Colonic mucosa (tissue), 4 donors: ENCODE measurements around the gene FBXL12. TPM values are rescaled to one million over a fixed set of nuclear protein-coding genes. Genes with fewer than 3 reads are reported as not detected.

Experiments used
- DNase-seq: peaks from one replicate; pipeline ENCODE4 v3.0.0-alpha.2; 2020
- H3K27ac ChIP-seq: fragments of 200-600 bp; one replicate; pipeline ENCODE4 v1.8.0; 2021
- H3K27me3 ChIP-seq: fragments of 200-600 bp; one replicate; pipeline ENCODE4 v1.8.0; 2021
- H3K36me3 ChIP-seq: fragments of 200-600 bp; one replicate; pipeline ENCODE4 v1.8.0; 2021
- H3K4me1 ChIP-seq: fragments of 200-600 bp; one replicate; pipeline ENCODE4 v1.8.0; 2021; ENCODE audit warnings: mild to moderate bottlenecking
- H3K4me3 ChIP-seq: fragments of 200-600 bp; one replicate; pipeline ENCODE4 v1.8.0; 2021
- H3K9ac ChIP-seq, 2 donors: one replicate each; pipeline ENCODE4 v1.7.0; 2013; ENCODE audit warnings: control low read depth in 2 of 2, low read depth in 2 of 2, low read length in 2 of 2
- H3K9me3 ChIP-seq: fragments of 200-600 bp; one replicate; pipeline ENCODE4 v1.8.0; 2021
- intact Hi-C: fragments of 100-400 bp; cut with DNase I; formaldehyde crosslinking; loops from one replicate; pipeline ENCODE4 v1.14.1; 2022
- total RNA-seq, 2 donors: library from RNA; stranded (reverse); fragmentation: NEBNext Ultra II Directional in 1 of 2; extraction: Animal tissue kit (Norgen Biotek cat#: 25700) in 1 of 2; gene quantifications; one replicate each; pipeline ENCODE4 v1.2.1, GENCODE V29; 2021
- TF ChIP-seq, protein P1 (sequence below): fragments of 200-600 bp; IDR thresholded peaks from one replicate; pipeline ENCODE4 v1.8.0; 2022; ENCODE audit warnings: antibody characterized with exemption, mild to moderate bottlenecking
- donor health status: healthy.
- donor health status: DM: no; HTN: no; CAD: no.
- donor health status: DM: no; HTN: no; CAD: no.

FBXL12 gene, protein sequence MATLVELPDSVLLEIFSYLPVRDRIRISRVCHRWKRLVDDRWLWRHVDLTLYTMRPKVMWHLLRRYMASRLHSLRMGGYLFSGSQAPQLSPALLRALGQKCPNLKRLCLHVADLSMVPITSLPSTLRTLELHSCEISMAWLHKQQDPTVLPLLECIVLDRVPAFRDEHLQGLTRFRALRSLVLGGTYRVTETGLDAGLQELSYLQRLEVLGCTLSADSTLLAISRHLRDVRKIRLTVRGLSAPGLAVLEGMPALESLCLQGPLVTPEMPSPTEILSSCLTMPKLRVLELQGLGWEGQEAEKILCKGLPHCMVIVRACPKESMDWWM
- 10 to 100 TPM; 30.5 to 30.7 TPM for total RNA-seq

DNA sequence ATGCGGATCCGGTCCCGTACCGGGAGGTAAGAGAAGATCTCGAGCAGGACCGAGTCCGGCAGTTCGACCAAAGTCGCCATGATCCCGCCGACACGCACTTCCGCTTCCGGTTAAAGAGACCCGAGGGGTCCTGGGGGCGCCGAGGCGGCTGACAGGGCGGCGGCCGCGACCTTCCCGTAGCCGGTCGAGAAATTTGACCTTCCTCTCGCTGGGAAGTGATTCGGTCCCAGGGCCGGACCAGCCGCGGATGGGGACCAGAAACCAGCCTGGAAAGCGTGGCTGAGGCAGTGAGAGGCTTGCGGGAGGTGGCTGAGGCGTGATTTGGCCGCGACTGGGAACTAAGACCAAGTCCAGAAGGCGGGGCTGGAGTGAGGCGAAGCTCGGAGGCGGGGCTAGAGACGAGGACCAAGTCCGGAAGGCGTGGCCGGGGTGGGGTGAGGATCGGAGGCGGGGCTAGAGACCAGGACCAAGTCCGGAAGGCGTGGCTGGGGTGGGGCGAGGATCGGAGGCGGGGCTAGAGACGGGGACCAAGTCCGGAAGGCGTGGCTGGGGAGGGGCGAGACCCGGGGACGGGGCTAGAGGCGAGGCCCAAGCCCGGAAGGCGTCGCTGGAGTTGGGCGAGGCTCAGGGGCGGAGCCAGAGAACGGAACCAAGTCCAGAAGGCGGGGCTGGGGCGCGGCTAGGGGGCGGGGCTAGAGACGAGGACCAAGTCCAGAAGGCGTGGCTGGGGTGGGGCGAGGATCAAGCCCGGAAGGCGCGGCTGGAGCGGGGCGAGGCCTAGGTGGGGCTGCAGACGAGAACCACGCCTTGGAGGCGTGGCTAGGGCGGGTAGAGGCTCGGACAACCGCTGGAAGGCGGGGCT, at the start of gene FBXL12:
TSS of gene FBXL12 (minus strand) at position 346 of the 862 bp plus-strand sequence. CDS start at position 80, 266 bp downstream.
- peak; percentile 100 for DNase-seq
- Histone ChIP-seq H3K27ac (peak within 1 kb of the TSS; percentile 99), H3K4me3 (peak within 1 kb of the TSS; percentile 99), H3K4me1 (peaks cover 17% of the 10 kb centered on the region), H3K9me3 (no peaks in the 10 kb centered on the region), H3K27me3 (no peaks in the 10 kb centered on the region), H3K36me3 (no peaks in the 10 kb centered on the region), H3K9ac (peak within 1 kb of the TSS; percentile 94 to 98)
- TF ChIP-seq, protein P1, sequence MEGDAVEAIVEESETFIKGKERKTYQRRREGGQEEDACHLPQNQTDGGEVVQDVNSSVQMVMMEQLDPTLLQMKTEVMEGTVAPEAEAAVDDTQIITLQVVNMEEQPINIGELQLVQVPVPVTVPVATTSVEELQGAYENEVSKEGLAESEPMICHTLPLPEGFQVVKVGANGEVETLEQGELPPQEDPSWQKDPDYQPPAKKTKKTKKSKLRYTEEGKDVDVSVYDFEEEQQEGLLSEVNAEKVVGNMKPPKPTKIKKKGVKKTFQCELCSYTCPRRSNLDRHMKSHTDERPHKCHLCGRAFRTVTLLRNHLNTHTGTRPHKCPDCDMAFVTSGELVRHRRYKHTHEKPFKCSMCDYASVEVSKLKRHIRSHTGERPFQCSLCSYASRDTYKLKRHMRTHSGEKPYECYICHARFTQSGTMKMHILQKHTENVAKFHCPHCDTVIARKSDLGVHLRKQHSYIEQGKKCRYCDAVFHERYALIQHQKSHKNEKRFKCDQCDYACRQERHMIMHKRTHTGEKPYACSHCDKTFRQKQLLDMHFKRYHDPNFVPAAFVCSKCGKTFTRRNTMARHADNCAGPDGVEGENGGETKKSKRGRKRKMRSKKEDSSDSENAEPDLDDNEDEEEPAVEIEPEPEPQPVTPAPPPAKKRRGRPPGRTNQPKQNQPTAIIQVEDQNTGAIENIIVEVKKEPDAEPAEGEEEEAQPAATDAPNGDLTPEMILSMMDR: no peak
- intact Hi-C loops: no loop called here

DNA sequence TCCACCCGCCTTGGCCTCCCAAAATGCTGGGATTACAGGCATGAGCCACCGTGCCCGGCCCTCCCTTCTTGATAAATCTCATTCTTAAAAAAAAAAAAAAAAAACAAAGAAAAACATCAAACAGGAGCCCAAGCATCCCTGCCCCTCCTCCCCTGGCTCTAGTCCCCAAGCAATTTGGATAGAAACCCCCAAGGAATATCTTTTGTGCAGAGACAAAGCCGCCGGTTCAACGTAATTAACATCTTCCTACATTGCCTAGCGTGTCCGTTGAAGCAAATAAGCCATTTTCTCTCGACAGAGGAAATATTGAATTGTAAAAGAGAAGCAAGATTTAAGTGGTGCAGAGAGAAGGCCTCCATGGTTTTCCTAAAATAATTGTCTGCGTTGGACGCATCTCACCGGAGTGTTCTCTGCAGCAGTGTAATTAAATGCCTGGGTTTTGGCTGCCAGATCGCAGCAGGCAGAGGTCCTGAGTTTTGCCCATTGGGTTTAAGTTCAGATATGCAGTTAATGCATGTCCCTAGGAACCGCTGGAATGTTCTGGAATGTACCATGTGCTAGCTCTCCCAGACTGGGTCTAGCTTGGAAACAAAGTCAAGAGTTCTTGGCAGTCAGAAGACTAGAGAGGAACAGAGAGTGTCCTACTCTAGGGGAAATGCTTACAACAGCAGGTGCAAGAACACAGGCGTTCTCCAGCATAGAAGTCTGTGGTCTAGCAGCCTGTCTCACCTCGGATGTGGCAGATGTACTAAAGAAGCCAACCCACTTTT, 47.0 kb upstream of the FBXL12 start:
- Histone ChIP-seq H3K4me1 (no peaks in the 10 kb centered on the region), H3K27ac (no peak overlapping the region), H3K36me3 (no peaks in the 10 kb centered on the region), H3K27me3 (no peaks in the 10 kb centered on the region), H3K4me3 (no peak overlapping the region), H3K9ac (no peak overlapping the region), H3K9me3 (no peaks in the 10 kb centered on the region)
- TF ChIP-seq, protein P1: no peak
- intact Hi-C loops: no loop called here
- DNase-seq: no peak

DNA sequence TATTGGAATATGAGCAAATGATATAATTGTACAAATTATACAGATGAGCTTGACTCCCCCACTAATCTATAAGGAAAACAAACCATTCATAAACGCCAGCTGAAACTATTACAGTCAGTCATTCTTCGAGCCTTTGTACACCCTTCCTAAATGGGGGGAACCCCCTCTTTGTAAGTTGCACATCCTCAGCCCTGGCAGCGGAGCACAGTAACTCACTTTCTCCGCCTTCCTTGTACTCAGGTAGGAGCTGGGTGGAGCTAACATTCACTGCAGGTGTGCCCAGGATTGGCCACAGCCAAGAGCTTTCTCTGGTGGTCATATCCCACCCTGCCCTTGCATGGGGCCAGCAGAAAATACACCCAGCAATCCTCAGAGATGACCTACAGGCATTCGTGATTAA, 44.9 kb upstream of the FBXL12 start:
- H3K36me3 ChIP-seq: no peaks in the 10 kb centered on the region
- H3K27me3 ChIP-seq: no peaks in the 10 kb centered on the region
- H3K27ac ChIP-seq: no peak overlapping the region
- H3K9me3 ChIP-seq: no peaks in the 10 kb centered on the region
- no peaks in the 10 kb centered on the region for H3K4me1 ChIP-seq
- no peak overlapping the region for H3K4me3 ChIP-seq
- intact Hi-C loops: no loop called here
- TF ChIP-seq, protein P1: no peak
- no peak overlapping the region for H3K9ac ChIP-seq
- no peak for DNase-seq

DNA sequence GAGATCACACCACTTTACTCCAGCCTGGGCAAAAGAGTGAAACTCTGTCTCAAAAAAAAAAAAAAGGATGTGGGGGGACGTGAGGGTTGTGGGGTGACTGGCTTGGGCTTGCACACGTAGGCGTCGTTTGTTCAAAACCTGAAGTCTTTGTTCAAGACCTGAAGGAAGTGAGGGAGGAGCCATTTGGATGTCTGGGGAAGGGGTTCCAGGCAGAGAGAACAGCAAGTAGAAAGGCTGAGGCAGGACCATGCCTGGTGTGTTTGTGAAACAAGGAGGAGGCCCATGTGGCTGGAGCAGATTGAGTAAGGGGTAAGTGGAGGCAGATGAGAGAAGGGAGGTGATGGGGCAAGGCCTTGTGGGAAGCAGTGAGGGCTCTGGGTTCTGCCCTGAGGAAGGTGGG, 44.1 kb upstream of the FBXL12 start:
- Histone ChIP-seq H3K4me3 (no peak overlapping the region), H3K27ac (no peak overlapping the region), H3K36me3 (no peaks in the 10 kb centered on the region), H3K4me1 (no peaks in the 10 kb centered on the region), H3K27me3 (no peaks in the 10 kb centered on the region), H3K9ac (no peak overlapping the region), H3K9me3 (no peaks in the 10 kb centered on the region)
- intact Hi-C loops: no loop called here
- DNase-seq: no peak
- TF ChIP-seq, protein P1: no peak

DNA sequence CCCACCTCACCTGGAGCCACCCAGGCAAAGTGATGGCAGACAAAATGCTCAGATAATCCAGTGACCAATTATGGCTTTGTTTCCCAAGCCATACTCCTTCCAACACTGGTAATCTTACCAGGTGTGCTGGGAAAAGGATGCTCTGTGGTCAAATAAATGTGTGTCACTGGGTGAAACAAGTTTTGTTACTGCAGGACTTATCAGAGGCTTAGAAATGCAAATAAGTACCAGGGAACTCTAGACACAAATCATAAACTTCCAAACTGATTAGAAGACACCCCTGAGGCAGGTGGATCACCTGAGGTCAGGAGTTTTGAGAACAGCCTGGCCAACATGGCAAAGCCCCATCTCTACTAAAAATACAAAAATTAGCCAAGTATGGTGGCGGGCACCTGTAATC, 42.6 kb upstream of the FBXL12 start:
- no peak overlapping the region for H3K9ac ChIP-seq
- H3K4me3 ChIP-seq: no peak overlapping the region
- TF ChIP-seq, protein P1: no peak
- no peaks in the 10 kb centered on the region for H3K4me1 ChIP-seq
- DNase-seq: no peak
- no peak overlapping the region for H3K27ac ChIP-seq
- intact Hi-C loops: no loop called here
- no peaks in the 10 kb centered on the region for H3K36me3 ChIP-seq
- H3K9me3 ChIP-seq: no peaks in the 10 kb centered on the region
- no peaks in the 10 kb centered on the region for H3K27me3 ChIP-seq
